ENCODE measurements around the gene TRMT1L. TPM values are rescaled to one million over a fixed set of nuclear protein-coding genes. Genes with fewer than 3 reads are reported as not detected.
"Not testable (repeated sequence)": the region's sequence is repeated elsewhere in the genome, so short reads cannot be mapped to it uniquely, and the experiment has no call there.

TRMT1L gene, protein sequence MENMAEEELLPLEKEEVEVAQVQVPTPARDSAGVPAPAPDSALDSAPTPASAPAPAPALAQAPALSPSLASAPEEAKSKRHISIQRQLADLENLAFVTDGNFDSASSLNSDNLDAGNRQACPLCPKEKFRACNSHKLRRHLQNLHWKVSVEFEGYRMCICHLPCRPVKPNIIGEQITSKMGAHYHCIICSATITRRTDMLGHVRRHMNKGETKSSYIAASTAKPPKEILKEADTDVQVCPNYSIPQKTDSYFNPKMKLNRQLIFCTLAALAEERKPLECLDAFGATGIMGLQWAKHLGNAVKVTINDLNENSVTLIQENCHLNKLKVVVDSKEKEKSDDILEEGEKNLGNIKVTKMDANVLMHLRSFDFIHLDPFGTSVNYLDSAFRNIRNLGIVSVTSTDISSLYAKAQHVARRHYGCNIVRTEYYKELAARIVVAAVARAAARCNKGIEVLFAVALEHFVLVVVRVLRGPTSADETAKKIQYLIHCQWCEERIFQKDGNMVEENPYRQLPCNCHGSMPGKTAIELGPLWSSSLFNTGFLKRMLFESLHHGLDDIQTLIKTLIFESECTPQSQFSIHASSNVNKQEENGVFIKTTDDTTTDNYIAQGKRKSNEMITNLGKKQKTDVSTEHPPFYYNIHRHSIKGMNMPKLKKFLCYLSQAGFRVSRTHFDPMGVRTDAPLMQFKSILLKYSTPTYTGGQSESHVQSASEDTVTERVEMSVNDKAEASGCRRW
- total RNA-seq (ENCODE audit: insufficient read depth, low replicate concordance): 21.2 TPM

DNA sequence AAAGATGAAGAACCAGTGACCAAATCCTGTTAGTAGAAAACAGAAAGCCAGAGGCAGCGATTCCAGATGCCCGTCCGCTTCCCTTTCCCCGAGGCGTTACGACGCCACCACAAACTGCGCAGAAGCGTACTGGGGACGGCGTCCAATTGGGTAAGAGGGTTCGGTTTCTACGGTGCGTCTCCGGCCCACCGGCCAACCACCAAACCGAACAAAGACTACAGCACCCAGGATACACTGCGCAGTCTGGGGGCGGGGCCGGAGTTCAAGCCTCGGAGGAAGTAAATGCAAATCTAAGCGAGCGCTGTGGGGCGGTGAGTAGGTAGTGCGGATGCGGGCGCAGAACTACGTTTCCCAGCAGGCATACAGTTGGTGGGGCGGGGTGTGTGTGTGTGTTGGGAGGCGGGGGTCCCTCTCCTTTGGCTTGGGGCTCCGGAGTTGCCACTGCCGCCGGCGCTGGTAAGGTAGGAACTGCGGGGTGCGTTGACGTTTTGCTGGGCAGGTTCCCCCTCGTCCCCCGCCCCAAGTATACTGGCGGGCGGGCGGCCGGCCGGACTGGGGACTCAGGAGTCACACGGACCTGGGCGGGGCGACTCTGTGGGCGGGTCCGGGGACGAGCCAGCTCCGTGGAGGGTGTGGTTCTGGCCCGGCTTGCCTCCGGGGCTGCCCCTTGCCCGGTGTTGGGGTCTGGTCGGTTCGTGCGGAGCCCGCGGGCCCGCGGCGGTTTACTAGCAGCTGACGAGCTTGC is at the start of gene TRMT1L, which contains the start of gene SWT1:
TRMT1L (minus strand) TSS at position 100 of the 745 bp plus-strand sequence. CDS start 241 bp downstream, outside the sequence.
SWT1 (plus strand) TSS at position 314 of the 745 bp plus-strand sequence. CDS start 3,675 bp downstream, outside the sequence.
- peak; percentile 100 for DNase-seq (ENCODE audit: low spot score)

DNA sequence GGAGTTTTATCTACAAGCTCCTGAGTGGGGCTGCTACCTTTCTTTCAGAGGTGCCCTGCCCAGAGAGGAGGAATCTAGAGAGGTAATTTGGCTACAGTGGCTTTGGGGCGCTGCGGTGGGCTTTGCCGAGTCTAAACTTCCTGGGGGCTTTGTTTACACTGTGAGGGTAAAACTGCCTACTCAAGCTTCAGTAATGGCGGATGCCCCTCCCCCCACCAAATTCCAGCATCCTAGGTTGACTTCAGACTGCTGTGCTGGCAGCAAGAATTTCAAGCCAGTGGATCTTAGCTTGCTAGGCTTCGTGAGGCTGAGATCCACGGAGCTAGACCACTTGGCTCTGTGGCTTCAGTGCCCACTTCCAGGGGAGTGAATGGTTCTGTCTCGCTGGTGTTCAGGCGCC is 44.1 kb upstream of the TRMT1L start:
- DNase-seq (ENCODE audit: low spot score): no peak

DNA sequence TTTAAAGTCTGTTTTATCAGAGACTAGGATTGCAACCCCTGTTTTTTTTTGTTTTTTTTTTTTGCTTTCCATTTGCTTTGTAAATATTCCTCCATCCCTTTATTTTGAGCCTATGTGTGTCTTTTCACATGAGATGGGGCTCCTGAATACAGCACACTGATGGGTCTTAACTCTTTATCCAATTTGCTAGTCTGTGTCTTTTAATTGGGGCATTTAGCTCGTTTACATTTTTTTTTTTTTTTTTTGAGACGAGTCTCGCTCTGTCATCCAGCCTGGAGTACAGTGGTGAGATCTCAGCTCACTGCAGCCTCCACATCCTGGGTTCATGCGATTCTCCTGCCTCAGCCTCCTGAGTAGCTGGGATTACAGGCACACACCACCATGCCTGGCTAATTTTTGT is 42.0 kb upstream of the TRMT1L start:
- DNase-seq (ENCODE audit: low spot score): not testable (repeated sequence)

DNA sequence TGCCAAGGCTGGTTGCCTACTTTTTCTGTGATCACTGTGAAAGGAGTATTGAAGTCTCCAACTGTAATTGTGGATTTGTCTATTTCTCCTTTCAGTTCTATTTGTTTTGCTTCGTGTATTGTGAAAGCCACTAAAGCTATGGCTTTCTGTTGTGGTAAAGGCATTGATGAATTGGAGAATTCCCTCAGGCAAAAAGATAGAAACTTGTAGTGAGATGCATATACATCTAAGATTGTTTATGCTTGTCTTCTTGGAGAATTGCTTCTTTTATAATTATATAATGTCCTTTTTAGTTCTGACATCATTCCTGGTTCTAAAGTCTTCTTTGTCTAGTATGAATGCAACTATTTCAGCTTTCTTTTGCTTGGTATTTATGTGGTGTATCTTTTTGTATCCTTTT is 37.0 kb upstream of the TRMT1L start:
- DNase-seq (ENCODE audit: low spot score): no peak

DNA sequence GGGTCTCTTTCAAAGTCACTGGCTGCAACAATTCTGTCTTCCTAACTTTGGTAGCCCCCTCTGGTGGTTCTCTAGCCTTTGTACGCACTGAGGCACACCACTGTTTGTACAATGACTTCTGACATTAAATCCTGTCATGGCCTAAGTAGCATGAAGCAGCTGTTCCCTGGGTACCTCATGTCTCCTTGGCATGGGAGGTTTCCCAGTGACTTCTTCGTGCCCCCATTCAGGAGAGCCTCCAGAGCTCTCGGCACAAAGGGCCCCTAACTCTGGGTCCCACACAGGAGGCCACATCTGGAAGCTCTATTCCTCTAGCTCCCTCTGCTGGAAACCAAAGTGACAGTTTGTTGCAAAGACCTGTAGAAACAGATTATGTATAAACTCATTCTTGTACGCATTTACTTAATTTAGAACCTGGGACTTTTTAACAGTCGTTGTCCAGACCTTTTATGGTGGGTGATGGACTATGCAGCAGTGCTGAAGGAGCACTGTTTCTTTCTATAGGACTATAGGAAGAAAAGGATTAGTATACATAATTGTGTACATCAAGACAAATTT is 13.6 kb upstream of the TRMT1L start:
- peak; percentile 78 for DNase-seq (ENCODE audit: low spot score)

DNA sequence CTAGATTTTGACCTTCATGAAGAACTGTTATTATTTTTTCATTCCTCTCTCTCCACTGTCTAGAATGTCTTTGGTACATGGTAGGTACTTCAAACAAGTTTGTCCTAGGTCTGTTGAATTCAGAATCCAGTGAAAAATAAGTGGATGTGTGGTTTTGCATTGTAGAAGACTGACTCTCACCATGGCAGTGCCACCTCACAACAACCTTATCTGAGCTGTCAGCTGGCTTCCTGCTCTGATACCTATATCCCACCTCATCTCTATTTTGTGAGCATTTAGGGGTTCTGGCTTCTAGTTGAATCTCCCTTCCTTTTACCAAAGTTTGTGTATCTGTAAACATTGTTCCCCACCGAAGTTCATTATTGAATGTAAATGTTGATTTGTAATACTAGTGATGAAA is 9.4 kb upstream of the TRMT1L start:
- DNase-seq (ENCODE audit: low spot score): no peak

DNA sequence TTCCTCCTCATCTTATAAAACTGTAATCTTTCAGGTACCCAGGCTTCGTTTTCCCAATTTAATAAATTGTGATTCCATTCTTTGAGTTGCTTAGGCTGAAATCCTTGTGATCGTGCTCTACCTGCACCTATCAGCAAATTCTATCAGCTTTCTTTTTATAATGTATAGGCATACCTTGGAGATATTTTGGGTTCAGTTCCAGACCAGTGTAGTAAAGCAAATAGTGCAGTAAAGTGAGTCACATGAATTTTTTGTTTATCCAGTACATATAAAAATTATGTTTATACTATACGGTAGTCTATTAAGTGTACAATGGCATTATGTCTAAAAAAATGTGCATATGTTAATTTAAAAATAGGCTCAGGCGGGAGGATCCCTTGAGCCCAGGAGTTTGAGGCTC is 5.7 kb upstream of the TRMT1L start:
- DNase-seq (ENCODE audit: low spot score): no peak

DNA sequence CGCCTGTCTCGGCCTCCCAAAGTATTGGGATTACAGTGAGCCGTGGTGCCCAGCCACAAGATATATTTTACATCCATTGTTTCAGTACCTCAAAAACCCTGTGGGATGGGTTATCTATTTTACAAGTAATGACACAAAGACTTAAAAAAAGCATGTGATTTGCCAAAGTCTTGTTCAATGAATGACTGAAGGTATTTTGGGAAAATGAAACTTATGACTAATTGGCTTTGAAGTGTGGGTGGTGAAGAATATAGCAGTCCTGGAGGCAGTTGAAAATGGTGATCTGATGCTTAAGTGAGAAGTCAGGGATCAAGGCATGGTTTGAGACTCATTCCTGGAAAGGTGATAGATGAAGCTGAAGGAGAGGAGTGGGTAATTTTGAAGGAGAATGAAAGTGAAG is 3.2 kb upstream of the TRMT1L start:
- DNase-seq (ENCODE audit: low spot score): no peak

DNA sequence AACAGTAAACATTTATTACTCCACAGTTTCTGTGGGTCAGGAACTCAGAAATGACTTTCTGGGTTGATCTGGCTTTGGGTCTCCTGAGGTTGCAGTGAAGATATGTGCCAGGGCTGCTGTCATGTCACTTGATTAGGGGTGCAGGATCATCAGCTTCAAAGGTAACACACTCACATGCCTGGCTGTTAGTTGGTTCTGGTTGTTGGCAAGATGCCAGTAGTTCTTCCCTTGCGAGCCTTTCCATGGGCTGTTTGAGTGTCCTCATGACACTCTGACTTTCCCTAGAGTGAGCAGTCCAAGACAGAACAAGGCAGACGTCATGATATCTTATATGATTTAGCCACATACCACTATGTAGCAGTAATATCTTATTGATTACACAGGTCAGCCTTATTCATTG is 2.0 kb upstream of the TRMT1L start:
- peak; percentile 12 for DNase-seq (ENCODE audit: low spot score)

DNA sequence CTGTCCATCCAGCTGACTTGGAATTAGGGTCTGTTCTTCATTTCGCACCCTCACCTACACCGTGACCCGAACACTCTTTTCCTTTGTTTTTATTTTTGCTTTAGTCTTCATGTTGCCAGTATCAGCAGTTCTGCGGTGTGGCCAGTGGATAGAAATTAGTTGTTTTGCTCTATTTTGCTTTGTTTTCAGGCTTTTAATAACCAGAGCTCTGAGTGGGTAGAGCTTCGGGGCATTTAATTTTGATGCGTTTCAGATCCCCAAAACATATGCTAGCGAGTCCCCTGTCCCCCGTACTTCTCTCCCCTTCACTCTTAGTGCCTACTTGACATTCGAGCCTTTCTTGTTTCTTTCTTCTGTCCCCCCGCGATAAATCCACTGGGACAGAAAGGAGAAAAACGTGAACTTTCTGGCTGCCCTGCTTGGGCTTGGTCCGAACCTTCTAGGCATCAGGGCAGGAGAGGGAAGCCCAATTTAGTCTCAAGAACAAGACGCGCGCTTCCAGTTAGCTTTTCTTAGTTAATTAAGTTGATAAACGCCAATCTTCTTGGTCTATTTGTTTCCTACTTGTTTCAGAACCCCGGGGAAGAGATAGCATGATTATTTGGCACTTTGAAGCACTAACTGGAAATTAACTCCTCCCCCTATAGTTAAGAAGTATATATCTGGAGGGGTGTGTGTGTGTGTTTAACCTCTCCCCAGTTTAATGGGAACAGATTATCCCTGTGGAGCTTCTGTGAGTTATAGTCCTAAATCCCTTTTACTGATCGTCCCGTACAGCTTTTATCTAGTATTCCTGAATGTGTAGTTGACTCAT is 1.1 kb upstream of the TRMT1L start:
- DNase-seq (ENCODE audit: low spot score): peak; percentile 79

DNA sequence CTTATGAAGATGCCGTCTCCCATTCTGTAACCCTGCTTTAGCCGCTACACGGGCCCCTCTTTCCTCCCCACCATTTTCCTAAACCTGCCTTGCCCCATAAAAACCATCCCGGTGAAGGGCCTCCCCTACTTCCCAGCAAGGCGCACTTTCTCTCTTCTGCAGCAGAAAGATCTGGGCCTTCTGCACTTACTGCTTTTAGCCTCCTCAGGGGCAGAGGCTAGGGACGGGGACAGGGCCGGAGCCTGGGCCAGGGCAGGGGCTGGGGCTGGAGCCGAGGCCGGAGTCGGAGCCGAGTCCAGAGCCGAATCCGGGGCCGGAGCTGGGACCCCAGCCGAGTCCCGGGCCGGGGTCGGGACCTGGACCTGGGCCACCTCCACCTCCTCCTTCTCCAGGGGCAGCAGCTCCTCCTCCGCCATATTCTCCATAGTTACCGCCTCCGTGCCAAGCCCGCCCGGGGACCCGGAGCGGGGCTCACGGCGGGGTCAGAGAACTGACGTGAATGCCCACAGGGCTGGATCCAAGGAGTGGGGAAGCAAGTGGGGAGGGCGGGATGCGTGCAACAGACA is 382 bp downstream of the TRMT1L start:
- no peak for DNase-seq (ENCODE audit: low spot score)

DNA sequence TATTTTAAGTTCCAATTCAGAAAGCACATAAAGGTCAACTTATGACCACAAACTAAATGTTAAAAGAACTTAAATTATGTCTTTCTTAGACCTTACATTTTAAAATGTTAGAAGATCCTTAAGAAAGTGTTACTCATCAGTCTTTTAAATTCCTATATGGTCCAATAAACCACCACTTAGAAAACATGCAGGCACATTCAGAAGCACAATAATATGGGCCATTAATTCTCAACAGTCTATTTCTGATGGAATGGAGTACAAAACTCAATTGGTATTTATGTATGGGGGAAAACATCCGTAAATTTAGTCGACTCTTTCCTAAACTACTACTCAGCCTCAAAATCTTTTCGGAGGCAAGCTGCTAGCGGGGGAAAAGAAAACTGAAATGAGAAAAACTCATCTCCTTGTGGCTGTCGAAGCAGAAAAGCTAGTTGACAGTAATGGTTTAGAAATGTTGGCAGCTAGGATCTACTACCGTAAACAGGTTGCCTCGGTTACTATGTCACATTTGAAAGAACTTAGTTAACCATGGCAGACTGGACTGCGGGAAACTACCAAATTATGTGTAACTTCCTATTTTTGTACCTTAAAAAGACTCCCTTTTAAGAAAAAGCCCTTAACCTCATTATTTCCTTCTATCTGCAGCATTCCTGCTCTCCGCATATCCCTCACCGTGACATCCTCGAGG is 1.0 kb downstream of the TRMT1L start:
- DNase-seq (ENCODE audit: low spot score): peak; percentile 46

DNA sequence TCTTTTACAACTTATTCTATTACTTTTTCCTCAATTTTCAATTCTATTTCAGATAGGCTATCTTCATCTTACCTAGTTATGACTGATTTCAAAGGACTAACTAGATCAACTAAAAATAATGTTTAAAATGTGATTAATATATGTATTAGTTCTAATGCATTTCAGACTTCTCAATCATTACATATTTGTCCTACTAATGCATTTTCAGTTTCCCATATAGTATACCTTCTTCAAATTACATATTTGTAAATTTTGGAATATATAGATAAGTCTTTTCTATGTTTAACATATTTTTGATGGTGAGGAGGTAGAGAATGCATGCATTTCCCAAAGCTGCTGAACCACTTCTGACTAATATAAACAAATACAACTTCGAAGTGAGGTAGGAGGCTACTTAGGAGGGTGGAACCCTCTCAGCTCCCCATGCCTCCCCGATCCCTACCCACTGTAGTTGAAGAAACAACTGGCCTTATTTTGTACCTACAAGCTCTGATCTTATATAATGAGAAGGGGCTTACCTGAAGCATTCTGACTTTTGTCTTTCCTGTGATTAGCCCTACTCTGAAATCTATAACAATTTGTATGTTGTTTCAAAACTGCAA is 1.7 kb downstream of the TRMT1L start:
- peak; percentile 7 for DNase-seq (ENCODE audit: low spot score)

DNA sequence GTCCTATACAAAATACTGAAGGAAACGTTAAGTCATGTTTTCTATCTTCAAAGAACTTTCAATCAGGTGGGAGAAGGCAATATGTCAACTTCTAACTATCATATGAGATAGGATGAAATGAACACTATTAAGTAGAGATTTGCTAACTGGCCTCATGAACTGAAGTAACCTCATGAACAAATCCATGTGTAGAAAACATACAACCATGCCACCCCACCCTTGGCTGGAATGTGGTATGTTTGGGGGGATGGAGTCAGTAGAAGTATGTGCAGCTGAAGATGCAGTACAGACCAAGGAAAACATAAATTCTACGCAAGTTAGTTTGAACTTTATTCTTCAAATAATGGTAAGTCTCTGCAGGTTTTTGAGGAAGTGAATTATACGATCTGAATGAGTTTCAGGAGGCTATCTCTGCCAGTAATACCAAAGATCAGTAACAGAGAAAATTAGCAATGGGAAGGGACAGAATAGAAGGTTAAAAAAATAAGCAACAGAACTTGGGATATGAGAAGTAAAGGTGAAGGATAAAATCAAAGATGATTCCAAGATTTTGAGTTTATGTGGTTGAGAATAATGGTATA is 4.5 kb downstream of the TRMT1L start:
- peak; percentile 80 for DNase-seq (ENCODE audit: low spot score)

DNA sequence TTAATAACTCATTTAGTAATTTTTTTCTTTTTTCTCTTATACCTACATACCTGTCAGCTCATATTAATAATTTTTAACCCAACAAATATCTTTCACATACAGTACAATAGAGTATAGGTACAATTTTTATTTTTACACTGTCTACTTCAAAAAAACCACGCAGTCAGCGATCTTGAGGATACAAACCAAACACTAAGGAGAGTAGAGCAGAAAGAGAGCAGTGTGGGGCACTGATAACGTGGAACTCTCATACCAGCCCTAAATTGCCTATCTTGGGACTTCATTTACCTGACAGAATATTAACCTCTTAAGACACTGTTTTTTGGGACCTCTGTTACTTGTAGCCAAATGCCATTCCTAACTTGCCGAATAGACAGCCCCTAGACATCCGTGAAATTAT is 5.5 kb downstream of the TRMT1L start:
- no peak for DNase-seq (ENCODE audit: low spot score)

DNA sequence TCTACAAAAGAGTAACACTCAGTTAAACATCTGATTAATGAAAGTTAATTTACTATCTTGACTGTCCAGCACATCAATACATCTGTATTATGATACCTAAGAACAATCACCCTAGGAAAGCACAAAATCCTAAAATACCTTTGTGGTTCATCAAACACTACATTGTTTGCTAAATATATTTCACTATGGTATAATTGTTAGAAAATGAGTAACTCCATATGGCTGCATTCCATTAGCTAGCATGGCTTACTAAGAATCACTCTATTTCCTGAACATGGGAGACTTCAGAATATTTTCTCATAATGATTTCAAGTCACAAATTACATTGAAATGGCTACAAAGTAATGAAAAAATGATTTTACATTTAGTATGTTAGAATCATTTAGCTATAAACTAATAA is 12.5 kb downstream of the TRMT1L start:
- no peak for DNase-seq (ENCODE audit: low spot score)

DNA sequence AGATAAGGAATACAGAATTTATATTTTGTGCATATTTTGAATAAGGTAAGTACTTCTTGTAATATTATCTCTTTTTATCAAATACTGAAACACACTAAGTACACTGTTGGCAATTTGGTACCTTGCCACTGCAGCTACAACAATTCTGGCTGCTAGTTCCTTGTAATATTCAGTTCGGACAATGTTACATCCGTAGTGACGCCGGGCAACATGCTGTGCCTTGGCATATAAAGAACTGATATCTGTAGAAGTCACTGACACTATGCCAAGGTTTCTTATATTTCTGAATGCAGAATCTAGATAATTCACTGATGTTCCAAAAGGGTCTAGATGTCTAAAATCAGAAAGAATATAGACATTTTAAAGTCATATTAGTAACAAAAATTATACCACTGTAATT is 17.5 kb downstream of the TRMT1L start:
- DNase-seq (ENCODE audit: low spot score): no peak

DNA sequence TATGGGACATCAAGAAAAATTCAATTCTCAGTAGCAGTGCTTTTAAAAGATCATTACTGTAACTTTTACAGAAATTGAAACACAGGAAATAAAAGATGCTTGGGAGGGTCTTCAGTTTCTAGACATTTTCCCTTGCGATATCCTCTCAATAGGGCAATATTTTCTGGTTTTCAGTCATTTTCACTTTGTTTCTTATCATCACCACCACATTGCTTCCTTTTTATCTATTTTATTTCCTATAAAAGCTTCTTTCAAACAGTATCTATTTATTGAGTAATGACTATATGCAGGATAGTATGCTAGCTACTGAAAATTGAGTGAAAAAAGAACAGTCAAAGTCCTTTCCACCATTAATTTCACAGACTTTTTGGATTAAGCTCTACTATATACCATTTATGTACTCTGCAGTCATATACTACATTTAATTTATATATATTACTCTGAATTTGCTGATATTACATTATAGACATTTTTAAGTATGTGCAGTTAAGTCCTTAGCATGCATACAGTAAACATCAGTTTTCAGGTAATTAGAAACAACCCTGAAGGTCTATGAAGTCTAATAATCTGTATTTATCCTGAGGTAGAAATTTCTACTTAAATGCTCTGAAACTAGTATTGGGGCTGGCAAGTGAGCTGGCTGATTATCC is 18.7 kb downstream of the TRMT1L start:
- DNase-seq (ENCODE audit: low spot score): no peak

DNA sequence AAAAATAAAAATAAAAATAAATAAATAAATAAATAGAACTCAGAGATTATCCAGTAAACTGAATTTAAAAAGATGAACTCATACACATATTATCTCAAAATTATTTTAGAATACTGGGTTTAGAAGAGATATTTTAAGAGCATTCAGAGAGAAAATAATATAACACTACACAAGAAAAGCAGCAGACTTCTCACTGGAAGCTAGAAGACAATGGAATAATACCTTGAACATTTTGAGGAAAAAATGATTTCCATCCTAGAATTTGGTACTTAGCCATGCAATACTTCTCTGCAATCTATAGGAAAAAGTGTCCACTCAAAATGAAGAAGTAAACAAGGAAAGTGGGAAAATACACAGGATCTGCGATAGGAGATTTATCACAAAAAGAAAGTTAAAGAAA is 24.2 kb downstream of the TRMT1L start:
- no peak for DNase-seq (ENCODE audit: low spot score)
